HG03097 (cell line): Measurements from ENCODE around the gene RASGRF2.

Experiments
- ATAC-seq: cut with Tn5 transposase; IDR thresholded peaks from one replicate; pipeline ENCODE4 v1.9.1; 2021; ENCODE audit not compliant: unreplicated experiment, low FRiP score

Gene RASGRF2

GRCh38 chr5:81194633-81195334, 234.6 kb downstream of the RASGRF2 start:
- peak; percentile 87 for ATAC-seq

DNA sequence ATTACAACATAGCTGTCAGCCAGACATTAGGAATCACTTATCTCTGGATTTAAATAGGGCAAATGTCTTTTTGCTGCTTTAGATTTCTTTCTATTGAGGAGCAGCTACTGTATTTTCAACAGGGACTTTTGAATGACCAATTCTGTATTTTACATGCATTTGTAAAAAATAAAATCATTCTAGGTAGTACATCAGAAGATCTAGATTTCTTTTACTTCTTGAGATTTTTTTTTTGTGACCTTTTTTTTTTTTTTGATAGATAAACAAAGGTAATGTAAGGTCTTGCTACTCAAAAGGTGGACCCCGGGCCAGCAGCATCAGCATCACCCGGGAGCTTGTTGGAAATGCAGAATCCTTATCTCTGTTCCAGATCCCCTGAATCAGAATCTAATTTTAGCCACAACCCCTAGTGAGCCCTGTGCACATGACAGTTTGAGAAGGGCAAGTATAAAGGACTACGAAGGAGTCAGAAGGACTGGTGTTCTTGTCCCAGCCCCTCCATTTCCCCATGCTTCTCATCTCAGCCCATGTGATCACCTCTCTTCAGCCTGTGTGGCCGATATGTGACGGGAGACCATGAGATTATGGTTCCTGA, 235.3 kb downstream of the RASGRF2 start:
- ATAC-seq, result no peak

GRCh38 chr5:81202655-81203054, 242.5 kb downstream of the RASGRF2 start:
- no peak for ATAC-seq

- no peak for ATAC-seq
Measured at GRCh38 chr5:81203729-81204128, 243.6 kb downstream of the RASGRF2 start.

DNA sequence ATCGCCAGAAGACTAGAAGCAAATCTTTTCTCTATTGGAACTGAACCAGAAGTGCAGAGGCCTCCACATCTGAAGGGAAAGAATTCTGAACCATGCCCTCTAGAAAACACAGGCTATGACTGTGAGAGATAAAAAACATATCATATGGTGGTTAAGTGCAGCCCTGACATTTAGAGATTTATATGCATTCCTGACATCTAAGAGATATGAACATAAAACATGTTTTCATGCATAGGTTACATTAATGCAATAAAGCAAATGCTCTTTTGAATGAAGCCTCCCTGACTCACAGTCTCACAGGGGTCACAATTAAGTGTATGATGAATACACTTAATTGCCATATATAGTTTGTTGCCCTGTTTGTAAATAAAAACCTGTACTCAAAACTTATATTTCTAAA, 244.0 kb downstream of the RASGRF2 start:
- no peak for ATAC-seq

DNA sequence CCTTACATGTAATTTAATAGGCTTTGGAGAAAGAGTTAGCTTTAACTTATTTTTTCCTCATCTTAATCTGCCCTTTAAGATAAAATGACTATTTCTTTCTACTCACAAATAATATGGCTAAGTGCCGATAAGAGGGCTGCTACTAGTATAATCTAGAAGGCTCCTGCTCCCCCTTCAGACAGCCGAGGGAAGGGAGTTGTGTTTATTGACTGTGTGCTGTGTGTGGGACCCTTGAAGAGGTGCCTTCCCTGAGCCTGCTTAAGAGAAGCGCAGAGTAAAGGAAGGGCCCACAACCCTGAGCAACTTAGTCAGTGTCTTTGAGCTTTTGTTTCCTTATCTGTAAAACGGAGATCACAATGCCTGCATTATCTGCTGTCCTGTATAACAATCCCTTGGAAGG, 244.9 kb downstream of the RASGRF2 start:
- ATAC-seq, result no peak

DNA sequence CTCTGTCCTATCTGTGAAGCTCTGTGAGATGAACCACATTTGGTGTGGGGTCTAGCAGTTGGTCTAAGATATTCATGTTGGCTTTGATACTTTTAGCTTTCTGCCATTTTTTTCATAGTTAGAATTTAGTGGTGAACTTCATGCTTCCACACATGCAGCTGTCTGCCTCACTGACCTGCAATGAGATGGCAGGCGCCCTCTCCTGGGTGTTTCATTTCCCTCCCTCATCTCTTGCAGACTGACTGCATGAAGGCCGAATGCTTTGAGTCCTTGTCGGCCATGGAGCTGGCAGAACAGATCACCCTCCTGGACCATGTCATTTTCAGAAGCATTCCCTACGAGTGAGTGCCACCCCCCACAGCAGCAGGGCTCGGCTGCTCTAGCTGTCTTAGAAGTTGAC, 246.8 kb downstream of the RASGRF2 start:
- no peak for ATAC-seq

DNA sequence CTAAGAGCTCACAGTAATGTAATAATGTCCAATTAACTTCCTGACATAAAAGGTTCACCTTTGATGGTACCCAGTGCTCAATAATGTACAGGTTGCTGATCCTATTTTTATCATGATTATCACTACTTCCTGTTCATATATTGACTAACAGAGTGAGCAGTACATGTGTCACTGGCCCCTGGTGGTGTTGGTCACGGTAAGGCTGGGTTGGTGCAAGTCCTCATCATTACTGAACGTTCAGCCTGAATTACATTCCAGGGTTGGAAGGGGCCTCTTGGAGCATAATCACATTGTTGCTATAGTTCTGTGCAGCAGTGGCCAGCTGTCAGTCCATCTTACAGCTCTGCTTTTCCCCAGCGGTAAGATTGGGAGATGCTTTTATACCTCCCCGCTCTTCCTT, 248.7 kb downstream of the RASGRF2 start:
- ATAC-seq, result no peak

DNA sequence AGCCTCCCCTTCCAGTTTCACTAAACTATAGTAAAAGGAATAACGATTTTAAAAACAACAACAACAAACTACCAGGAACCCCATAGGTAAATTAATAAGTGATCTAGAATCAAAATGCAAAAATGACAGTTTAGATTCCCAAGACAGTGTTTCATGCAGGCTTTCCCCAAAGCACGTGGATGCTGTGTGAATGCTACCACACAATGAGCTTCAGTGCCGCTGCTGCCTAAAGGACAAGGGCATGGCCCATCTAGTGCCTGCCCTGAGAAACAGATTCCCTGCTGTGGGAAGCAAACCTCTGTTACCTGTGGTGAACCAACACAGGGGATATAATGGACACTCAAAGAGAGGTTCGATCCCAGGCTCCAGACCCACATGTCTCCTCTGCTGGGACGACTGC, 249.2 kb downstream of the RASGRF2 start:
- no peak for ATAC-seq

DNA sequence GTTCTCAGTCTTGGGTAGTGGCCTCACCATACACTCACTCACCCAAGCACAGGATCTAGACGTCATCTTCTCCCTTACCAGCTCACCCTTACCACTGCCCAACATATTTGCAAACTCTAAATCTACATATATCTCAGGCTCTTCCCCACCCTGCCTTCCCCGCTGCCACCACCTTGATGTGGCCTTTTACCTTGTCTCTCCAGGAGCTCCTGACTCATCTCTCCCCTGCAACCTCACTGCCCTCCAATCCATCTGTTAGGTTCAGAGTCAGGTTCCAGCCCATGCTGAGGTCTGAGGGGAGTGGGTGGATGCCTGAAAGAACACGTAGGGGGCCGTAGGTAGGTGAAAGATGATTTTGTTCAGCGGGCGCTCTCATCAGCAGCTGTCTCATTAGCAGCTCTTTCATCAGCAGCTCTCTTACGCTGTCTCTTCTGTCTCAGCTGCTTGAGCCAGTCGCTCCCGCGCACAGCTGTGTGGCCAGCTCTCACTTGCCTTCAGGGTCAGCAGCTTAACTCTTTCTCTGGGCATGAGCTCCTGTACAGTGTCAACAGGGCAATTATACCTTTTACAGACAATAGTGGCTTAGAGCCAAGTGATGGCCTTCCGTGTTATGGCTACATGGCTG, 249.8 kb downstream of the RASGRF2 start:
- no peak for ATAC-seq

DNA sequence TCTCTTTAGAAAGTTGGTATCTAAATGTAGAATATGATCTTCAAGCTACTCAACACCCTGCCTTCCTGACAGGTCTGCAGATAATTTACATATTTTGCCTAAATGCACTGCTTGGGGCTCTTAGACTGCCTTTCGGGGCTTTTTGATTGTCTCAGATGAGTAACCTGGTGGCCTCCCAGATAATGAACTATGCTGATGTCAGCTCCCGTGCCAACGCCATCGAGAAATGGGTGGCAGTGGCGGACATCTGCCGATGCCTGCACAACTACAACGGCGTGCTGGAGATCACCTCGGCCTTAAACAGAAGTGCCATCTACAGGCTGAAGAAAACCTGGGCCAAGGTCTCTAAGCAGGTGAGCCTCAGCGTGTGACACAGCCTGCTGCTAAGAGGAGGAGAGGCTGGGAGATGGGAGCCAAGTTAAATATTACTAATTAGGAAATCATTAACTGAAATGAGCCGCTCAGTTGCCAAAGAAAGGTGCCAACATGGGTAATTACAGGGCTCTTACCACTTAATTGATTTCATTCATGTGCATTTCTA, 252.1 kb downstream of the RASGRF2 start:
- ATAC-seq, result no peak

- ATAC-seq, result no peak
Measured at GRCh38 chr5:81213070-81213469, 252.9 kb downstream of the RASGRF2 start.

DNA sequence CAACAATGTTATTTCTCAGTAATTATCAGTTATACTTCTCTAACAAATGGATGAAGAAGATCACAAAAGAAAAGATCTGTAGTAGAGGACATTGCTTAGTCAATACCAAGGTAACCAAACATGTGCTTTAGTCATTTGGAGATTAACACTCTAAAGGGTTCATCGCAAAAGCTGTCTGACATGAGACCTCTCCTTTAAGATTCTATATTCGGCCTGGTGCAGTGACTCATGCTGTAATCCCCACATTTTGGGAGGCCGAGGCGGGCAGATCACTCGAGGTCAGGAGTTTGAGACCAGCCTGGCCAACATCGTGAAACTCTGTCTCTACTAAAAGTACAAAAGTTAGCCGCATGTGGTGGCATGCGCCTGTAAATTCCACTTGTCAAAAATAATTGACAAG, 254.7 kb downstream of the RASGRF2 start:
- ATAC-seq, result no peak

DNA sequence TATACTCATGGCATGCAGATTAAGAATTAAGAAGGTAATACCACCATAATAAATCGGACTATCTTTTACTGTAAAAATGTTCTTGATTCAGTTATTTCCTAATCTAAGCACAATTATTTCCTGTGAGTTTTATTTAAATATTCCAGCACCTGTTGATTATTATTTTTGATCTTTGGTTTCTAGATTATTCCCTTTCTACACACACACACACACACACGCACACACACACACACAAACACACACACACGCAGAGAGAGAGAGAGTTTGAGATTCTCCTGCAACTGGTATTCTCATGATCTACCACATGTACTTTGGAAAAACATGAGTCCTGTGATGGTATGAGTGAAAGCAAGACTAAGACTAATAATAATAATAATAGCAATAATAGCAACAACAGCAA, 256.0 kb downstream of the RASGRF2 start:
- no peak for ATAC-seq

GRCh38 chr5:81219389-81219788, 259.2 kb downstream of the RASGRF2 start:
- ATAC-seq, result no peak

DNA sequence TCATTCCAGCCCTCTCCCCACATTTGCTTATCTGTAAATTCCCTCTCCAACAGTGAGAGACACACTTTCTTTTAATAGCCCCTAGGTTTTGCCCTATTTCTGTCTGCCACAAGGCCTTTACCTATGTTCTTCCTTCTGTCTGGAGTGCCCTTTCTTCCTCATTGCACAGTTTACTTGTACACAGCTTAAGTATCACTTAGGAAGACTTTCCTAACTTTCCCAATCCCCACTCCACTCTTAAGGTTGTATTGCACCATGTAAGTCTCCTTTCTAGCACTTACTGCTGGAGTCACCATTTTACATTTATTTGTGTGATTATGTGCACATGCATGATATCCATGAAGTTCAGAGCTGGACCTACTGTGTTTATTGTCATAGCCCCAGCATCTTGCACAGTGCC, 262.1 kb downstream of the RASGRF2 start:
- no peak for ATAC-seq

- no peak for ATAC-seq
Measured at GRCh38 chr5:81225463-81225862, 265.3 kb downstream of the RASGRF2 start.

DNA sequence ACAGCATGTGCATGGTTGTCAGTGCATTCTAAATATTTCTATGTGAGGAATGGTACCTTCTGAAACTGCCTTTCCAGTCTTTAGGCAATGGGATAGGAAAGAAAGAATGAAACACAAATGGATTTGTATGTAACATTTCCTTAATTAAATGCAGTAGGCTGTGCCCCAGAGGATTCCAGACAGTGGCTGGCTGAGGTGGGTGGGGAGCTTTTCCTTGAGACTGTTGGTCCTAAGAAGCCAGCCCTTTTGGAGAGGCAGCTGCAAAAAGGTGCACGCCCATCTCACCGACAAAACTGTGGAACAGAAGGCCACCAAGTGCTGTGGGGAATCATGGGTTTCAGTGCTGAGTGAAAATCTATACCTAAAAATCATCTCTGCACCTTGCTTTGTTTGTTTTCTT, 266.1 kb downstream of the RASGRF2 start:
- ATAC-seq, result no peak

DNA sequence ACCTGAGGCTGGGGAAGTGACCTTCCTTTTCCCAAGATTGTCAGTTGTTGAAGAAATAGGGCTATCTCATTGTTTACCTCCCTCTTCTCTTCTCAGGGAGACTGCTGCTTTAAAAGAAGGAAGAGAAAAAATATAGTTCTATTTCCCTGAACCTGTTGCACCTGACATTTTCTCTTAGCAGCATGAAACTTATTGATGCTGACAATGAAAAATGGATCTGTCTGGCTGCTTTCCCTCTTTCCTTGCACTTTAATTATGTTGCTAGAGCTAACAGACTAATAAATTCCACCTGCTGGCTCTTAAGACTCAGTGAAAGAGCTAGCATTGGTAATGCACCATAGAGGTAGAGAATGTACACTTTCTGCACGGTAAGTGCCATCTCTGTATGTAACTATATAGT, 266.8 kb downstream of the RASGRF2 start:
- no peak for ATAC-seq

GRCh38 chr5:81228084-81228483, 267.9 kb downstream of the RASGRF2 start:
- no peak for ATAC-seq

DNA sequence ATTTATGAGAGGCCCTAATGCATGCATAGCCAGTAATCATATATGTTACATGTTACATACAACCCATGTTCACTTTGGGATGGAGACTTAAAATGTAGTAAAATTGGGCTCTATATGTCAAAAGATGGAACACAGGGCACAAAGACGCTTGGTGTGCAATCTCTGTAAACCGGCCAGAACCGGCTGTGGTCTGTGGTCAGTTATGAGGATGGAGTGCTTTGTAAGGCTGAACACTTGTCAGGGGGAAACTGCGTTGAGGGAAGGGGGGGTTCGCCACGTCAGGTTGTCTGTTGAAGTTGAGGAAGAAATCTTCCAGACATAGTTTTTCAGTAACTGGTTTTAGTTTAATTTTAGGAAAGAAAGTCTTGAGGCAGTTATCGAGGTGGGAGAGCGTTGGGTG, 270.3 kb downstream of the RASGRF2 start:
- no peak for ATAC-seq
